GM10248 (cell line): ENCODE data around the gene UCN.

Experiments
- CTCF ChIA-PET: fragments of 300-600 bp; sonication (Branson Sonifier 250); formaldehyde crosslinking; extraction: SDS; loops from one replicate; lab custom pipeline; 2021; ENCODE audit warnings: antibody characterized with exemption; lab: Yijun Ruan, JAX
- POLR2A ChIA-PET: fragments of 350-650 bp; sonication (Branson Sonifier 250); formaldehyde crosslinking; extraction: SDS; loops from one replicate; lab custom pipeline; 2020; ENCODE audit warnings: antibody characterized with exemption; lab: Yijun Ruan, JAX
- DNase-seq: peaks from one replicate; pipeline ENCODE4 v3.0.0; 2012; ENCODE audit errors: extremely low spot score
- TF ChIP-seq, protein P1 (sequence below): IDR thresholded peaks from 2 replicates; pipeline ENCODE4 v1.5.1; 2012; ENCODE audit warnings: mild to moderate bottlenecking, low read depth; ENCODE audit errors: extremely low read depth, missing control alignments, control extremely low read depth

UCN gene

DNA sequence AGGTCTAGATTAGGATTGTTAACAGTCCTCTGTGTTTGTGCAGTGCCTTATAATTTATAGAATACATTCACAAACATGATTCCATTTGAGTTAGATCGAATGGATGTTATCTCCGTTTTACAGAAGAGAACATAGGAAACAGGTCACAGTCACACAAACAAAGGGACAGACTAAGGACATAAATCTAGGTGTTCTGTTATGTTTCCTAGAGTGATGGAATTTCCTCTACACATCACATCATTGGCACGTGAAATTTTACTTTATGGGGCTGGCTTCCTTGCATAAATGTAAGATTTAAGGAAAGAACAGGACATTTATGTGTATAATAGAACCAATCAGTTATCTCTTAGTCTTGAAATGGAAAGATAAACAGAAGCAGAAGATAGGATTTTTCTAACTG is 19.6 kb downstream of the UCN start:
- ChIA-PET CTCF (interaction anchor here (1.0 to 9.3 kb wide), 3 partner anchors 8 to 187 kb away, joined by 3 to 87 read pairs (median 63); partner anchors contain the start of gene TRIM54), POLR2A (no interaction called here)
- DNase-seq: no peak
- TF ChIP-seq, protein P1, sequence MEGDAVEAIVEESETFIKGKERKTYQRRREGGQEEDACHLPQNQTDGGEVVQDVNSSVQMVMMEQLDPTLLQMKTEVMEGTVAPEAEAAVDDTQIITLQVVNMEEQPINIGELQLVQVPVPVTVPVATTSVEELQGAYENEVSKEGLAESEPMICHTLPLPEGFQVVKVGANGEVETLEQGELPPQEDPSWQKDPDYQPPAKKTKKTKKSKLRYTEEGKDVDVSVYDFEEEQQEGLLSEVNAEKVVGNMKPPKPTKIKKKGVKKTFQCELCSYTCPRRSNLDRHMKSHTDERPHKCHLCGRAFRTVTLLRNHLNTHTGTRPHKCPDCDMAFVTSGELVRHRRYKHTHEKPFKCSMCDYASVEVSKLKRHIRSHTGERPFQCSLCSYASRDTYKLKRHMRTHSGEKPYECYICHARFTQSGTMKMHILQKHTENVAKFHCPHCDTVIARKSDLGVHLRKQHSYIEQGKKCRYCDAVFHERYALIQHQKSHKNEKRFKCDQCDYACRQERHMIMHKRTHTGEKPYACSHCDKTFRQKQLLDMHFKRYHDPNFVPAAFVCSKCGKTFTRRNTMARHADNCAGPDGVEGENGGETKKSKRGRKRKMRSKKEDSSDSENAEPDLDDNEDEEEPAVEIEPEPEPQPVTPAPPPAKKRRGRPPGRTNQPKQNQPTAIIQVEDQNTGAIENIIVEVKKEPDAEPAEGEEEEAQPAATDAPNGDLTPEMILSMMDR: no peak

- ChIA-PET CTCF (interaction anchor here (7.0 kb wide), 1 partner anchor 15 kb away, joined by 138 read pairs; no protein-coding TSS in a partner anchor), POLR2A (no interaction called here)
- no peak for DNase-seq
- TF ChIP-seq, protein P1: no peak
Measured at GRCh38 chr2:27285481-27285880, 22.8 kb downstream of the UCN start.

DNA sequence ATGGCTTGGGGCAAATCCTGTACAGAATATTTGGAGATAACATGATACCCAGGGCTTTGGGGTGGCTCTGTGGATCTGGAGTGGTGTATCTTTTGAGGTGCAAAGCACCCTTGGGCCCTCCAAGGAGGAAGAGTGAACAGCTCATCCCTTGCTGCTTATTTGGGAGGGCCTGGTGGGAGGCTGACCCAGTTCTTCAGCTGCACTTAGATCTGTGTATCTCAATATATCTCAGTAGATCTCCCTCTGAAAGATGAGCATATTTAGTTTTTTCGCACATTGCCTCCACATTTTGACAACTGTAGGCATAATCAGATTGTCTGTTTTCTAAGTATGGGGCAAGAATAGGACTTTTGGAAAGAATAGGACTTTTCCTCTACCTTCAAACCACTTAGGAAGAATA is 23.2 kb downstream of the UCN start:
- CTCF ChIA-PET: interaction anchor here (0.7 to 10.1 kb wide), 4 partner anchors 10 to 186 kb away, joined by 3 to 138 read pairs (median 118); partner anchors contain the start of genes DNAJC5G and SLC30A3
- POLR2A ChIA-PET: no interaction called here
- TF ChIP-seq, protein P1: no peak
- no peak for DNase-seq

- DNase-seq: no peak
- ChIA-PET POLR2A (no interaction called here), CTCF (interaction anchor here (0.8 to 10.1 kb wide), 13 partner anchors 9 to 400 kb away, joined by 3 to 138 read pairs (median 4); partner anchors contain the start of genes AGBL5 and SLC30A3)
- TF ChIP-seq, protein P1: no peak
Measured at GRCh38 chr2:27282892-27283291, 25.4 kb downstream of the UCN start.

- DNase-seq: no peak
- ChIA-PET CTCF (interaction anchor here (0.7 to 10.1 kb wide), 20 partner anchors 10 to 401 kb away, joined by 3 to 138 read pairs (median 4); partner anchors contain the start of genes AGBL5 and SLC30A3), POLR2A (no interaction called here)
- TF ChIP-seq, protein P1: no peak
Measured at GRCh38 chr2:27281855-27282559, 26.2 kb downstream of the UCN start, which contains the start of gene TRIM54. Gene TRIM54, plus strand, starts transcription at chr2:27282429. Its CDS starts 303 bp downstream, at chr2:27282732.

- TF ChIP-seq, protein P1: no peak
- CTCF ChIA-PET: interaction anchor here (1.0 to 10.1 kb wide), 15 partner anchors 10 to 320 kb away, joined by 3 to 138 read pairs (median 7); partner anchors contain the start of gene SLC30A3
- no peak for DNase-seq
- POLR2A ChIA-PET: no interaction called here
Measured at GRCh38 chr2:27281442-27281841, 26.8 kb downstream of the UCN start.
